ENCODE results near the gene LIN54.
"Not testable (repeated sequence)": the region's sequence is repeated elsewhere in the genome, so short reads cannot be mapped to it uniquely, and the experiment has no call there.

LIN54 gene

GRCh38 chr4:82947498-82947897, 63.1 kb downstream of the LIN54 start:
- DNase-seq (ENCODE audit: low spot score) = no peak

- no peak for DNase-seq (ENCODE audit: low spot score)
Measured at GRCh38 chr4:82939414-82939813, 71.2 kb downstream of the LIN54 start.

GRCh38 chr4:82934441-82934840, 76.2 kb downstream of the LIN54 start:
- DNase-seq (ENCODE audit: low spot score) = no peak

GRCh38 chr4:82930848-82931755, 79.5 kb downstream of the LIN54 start:
- DNase-seq (ENCODE audit: low spot score) = no peak

- DNase-seq (ENCODE audit: low spot score) = no peak
Measured at GRCh38 chr4:82921795-82922194, 88.8 kb downstream of the LIN54 start.

GRCh38 chr4:82919386-82919785, 91.2 kb downstream of the LIN54 start:
- DNase-seq (ENCODE audit: low spot score) = no peak

DNA sequence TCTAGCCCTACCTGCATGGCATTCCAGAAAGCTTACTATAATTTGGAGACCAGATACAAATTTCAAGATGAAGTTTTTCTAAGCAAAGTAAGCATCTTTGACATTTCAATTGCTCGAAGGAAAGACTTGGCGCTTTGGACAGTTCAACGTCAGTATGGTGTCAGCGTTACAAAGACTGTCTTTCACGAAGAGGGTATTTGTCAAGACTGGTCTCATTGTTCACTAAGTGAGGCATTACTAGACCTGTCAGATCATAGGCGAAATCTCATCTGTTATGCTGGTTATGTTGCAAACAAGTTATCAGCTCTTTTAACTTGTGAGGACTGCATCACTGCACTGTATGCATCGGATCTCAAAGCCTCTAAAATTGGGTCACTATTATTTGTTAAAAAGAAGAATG, 92.5 kb downstream of the LIN54 start:
- DNase-seq (ENCODE audit: low spot score) = no peak

DNA sequence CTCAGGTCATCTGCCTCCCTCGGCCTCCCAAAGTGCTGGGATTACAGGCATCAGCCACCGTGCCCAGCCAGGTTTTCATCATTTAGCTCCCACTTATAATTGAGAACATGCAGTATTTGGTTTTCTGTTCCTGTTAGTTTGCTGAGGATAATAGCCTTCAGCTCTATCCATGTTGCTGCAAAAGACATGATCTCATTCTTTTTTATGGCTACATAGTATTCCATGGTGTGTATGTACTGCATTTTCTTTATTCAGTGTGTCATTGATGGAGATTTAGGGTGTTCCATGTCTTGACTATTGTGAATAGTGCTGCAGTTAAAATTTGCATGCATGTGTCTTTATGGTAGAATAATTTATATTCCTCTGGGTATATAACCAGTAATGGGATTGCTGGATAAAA, 96.7 kb downstream of the LIN54 start:
- not testable (repeated sequence) for DNase-seq (ENCODE audit: low spot score)

DNA sequence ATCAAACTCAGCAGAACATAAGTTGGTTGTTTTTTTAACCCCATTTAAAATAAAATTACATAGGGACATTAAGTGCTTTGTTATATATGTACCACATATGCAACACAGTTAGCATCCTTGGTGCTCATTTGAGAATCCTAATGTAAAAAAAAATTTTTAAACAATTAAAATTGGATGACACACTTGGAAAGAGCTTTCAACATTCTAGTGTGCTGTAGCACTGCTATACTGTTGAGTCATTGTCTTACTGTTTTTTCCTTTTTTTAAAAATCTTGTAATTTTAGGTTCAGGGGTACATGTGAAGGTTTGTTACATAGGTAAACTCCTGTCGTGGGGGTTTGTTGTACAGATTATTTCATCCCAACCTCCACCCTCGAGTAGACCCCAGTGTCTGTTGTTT, 97.3 kb downstream of the LIN54 start:
- peak; percentile 26 for DNase-seq (ENCODE audit: low spot score)

GRCh38 chr4:82909326-82909725, 101.3 kb downstream of the LIN54 start:
- no peak for DNase-seq (ENCODE audit: low spot score)

DNA sequence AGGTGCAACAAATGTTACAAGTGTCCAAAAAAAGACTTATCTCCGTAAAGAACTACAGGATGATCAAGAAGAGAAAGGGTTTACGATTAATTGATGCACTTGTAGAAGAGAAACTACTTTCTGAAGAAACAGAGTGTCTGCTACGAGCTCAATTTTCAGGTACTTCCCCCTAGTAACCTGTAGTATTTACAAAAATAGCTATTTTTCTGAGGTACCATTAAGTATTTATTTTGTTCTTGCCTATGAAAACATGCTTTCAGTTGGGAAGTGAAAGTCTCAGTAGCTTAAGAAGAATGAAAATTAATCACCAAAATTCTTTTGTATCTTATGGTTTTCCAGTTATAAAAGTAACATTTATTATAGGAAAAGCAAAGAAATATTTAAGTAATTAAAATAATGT, 104.2 kb downstream of the LIN54 start:
- no peak for DNase-seq (ENCODE audit: low spot score)

- peak; percentile 14 for DNase-seq (ENCODE audit: low spot score)
Measured at GRCh38 chr4:82905205-82905604, 105.4 kb downstream of the LIN54 start.

DNA sequence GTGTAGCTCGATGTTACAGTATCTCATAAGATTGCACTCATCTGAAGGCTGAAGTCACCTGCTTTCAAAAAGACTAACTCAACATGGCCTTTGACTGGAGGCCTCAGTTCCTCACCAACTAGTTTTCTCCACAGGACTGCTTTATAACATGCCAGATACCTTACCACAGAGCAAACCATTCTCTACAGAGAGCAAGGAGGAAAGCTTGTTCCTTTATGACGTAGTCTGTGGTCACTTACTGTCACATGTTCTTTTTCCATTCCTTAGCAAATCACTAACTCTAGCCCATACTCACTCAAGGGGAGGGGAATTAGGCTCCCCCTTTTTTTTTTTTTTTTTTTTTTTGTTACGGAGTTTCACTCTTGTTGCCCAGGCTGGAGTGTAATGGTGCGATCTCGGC, 106.9 kb downstream of the LIN54 start:
- no peak for DNase-seq (ENCODE audit: low spot score)

DNA sequence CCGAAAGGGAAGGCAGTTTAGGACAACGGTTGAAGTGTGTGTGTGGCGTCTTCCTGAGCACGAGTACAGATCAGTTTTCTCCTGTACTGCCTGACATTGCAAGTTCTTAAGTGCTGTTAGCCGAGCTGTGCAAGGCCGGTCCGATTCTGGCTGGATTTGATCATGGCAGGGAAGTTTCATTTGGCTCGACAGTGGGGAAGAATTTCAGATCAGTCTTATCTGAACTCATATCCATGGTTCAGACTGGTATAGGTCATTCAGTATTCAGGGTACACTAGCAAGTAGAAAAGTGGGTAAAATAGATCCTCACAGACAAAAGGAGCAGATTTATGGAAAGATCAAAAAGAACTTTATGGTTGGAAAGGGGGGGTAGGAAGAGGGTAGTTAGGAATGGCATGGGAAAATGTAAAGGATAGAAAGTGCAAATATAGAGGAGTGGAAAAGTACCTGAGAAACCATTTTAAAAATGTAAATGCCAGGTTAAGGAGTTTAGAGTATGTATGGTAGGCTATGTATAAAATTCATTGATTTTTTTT, 109.4 kb downstream of the LIN54 start:
- no peak for DNase-seq (ENCODE audit: low spot score)

GRCh38 chr4:82900411-82901182, 110.0 kb downstream of the LIN54 start, which contains the start of gene THAP9:
Gene THAP9 (plus strand): TSS chr4:82900735. CDS start chr4:82900803, 68 bp downstream.
- peak; percentile 95 for DNase-seq (ENCODE audit: low spot score)

GRCh38 chr4:82900066-82900410, 110.6 kb downstream of the LIN54 start:
- DNase-seq (ENCODE audit: low spot score) = peak; percentile 8

- no peak for DNase-seq (ENCODE audit: low spot score)
Measured at GRCh38 chr4:82899374-82900065, 111.1 kb downstream of the LIN54 start.

GRCh38 chr4:82898322-82899243, 112.0 kb downstream of the LIN54 start:
- peak; percentile 46 for DNase-seq (ENCODE audit: low spot score)

GRCh38 chr4:82896755-82897154, 113.9 kb downstream of the LIN54 start:
- DNase-seq (ENCODE audit: low spot score) = no peak

DNA sequence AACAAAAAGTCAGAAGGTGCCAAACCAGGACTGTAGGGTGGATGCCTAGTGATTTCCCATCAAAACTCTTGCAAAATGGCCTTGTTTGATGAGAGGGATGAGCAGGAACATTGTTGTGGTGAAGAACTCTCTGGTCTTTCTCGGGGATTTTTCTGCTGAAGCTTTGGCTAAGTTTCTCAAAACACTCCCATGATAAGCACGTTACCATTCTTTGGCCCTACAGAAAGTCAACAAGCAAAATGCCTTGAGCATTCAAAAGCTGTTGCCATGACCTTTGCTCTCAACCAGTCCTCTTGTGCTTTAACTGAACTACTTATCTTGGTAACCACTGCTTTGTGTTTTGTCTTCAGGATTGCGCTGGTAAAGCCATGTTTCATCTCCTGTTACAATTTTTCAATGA, 116.7 kb downstream of the LIN54 start:
- DNase-seq (ENCODE audit: low spot score) = no peak

- no peak for DNase-seq (ENCODE audit: low spot score)
Measured at GRCh38 chr4:82892467-82892802, 118.2 kb downstream of the LIN54 start.

Measured in AG20443 (cell line).